ENCODE data around the gene MAEA.

DNA sequence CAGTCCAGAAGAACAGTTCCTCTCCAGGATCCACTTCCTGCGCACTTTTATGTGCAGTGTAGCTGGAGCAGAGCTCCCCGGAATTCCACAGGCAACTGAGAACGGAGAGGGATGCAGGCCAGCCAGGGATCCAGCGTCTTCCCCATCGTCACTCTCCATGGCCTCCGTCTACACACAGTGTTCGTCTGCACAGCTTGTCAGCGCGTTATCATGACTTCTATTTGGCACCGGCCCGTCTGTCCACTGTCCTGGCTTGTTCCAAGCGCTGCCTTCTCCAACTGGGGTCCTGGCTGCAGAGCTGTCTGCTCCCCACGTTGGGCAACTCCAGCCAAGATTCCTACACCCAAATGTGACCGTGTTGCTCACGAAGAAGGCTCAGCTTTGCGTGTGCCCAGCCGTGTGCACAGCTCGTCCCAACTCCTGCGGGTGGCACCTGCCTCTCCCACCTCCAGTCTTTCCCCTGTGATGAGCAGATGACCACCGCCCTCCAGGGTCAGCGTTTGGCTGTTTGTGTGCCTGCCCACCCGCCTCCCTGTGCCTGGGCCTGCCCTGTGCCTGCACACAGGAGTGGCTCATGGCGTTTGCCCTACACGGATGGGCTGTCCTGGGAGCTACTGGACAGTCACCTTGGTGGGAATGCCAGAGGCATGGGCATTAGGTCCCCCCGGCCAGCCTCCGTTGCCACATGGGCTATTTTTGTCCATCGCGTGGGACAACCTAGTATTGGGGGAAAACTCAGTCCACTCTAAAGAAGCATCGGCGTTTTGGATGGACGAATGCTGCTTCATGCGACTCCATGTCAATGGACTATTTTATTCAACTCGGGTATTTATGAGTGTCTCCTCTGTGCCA lies 38.5 kb upstream of the MAEA start:
- TF ChIP-seq, protein P1, sequence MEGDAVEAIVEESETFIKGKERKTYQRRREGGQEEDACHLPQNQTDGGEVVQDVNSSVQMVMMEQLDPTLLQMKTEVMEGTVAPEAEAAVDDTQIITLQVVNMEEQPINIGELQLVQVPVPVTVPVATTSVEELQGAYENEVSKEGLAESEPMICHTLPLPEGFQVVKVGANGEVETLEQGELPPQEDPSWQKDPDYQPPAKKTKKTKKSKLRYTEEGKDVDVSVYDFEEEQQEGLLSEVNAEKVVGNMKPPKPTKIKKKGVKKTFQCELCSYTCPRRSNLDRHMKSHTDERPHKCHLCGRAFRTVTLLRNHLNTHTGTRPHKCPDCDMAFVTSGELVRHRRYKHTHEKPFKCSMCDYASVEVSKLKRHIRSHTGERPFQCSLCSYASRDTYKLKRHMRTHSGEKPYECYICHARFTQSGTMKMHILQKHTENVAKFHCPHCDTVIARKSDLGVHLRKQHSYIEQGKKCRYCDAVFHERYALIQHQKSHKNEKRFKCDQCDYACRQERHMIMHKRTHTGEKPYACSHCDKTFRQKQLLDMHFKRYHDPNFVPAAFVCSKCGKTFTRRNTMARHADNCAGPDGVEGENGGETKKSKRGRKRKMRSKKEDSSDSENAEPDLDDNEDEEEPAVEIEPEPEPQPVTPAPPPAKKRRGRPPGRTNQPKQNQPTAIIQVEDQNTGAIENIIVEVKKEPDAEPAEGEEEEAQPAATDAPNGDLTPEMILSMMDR (IDR thresholded peaks at IDR 0.05; ENCODE audit: low read depth, low read length, poor library complexity, severe bottlenecking) = no peak
- TF ChIP-seq EZH2phosphoT487 (IDR thresholded peaks at IDR 0.05; ENCODE audit: borderline replicate concordance, low read length) = no peak

Measured in DOHH2 (cell line).